CD4-positive, alpha-beta T cell treated with Interferon gamma for 1 hour (primary cell): ENCODE measurements around the gene NME8.
"Not testable (repeated sequence)": the region's sequence is repeated elsewhere in the genome, so short reads cannot be mapped to it uniquely, and the experiment has no call there.

Experiments
- DNase-seq: peaks from one replicate; pipeline ENCODE4 v3.0.0-alpha.2; 2020

NME8 gene, protein sequence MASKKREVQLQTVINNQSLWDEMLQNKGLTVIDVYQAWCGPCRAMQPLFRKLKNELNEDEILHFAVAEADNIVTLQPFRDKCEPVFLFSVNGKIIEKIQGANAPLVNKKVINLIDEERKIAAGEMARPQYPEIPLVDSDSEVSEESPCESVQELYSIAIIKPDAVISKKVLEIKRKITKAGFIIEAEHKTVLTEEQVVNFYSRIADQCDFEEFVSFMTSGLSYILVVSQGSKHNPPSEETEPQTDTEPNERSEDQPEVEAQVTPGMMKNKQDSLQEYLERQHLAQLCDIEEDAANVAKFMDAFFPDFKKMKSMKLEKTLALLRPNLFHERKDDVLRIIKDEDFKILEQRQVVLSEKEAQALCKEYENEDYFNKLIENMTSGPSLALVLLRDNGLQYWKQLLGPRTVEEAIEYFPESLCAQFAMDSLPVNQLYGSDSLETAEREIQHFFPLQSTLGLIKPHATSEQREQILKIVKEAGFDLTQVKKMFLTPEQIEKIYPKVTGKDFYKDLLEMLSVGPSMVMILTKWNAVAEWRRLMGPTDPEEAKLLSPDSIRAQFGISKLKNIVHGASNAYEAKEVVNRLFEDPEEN

GRCh38 chr7:37848297-37848696, at the start of gene NME8:
NME8 (plus strand) TSS chr7:37848597; CDS start chr7:37850267, 1,670 bp downstream.
- DNase-seq: no peak

DNA sequence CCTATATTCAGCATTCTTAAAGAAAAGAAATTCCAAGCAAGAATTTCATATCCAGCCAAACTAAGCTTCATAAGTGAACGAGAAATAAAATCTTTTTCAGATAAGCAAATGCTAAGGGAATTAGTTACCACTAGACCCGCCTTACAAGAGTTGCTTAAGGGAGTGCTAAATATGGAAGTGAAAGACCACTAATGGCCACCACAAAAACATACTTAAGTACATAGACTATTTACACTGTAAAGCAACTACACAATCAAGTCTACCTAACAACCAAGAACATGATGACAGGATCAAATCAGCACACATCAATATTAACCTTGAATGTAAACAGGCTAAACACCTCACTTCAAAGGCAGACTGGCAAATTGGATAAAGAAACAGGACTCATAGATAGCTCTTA, 42.2 kb upstream of the NME8 start:
- no peak for DNase-seq

DNA sequence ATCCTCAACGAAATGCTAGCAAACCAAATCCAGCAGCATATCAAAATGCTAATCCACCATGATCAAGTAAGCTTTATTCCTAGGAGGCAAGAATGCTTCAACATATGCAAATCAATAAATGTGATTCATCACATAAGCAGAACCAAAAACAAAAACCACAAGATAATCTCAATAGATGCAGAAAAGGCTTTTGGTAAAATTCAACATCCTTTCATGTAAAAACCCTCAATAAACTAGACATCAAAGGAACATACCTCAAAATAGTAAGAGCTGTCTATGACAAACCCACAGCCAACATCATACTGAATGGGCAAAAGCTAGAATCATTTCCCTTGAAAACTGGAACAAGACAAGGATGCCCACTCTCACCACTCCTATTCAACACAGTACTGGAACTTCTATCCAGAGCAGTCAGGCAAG, 36.2 kb upstream of the NME8 start:
- not testable (repeated sequence) for DNase-seq

- DNase-seq: no peak
Observed at GRCh38 chr7:37815671-37816371, 32.6 kb upstream of the NME8 start.

- DNase-seq: no peak
Observed at GRCh38 chr7:37816922-37817590, 31.3 kb upstream of the NME8 start.

- no peak for DNase-seq
Observed at GRCh38 chr7:37817591-37817960, 30.8 kb upstream of the NME8 start.

DNA sequence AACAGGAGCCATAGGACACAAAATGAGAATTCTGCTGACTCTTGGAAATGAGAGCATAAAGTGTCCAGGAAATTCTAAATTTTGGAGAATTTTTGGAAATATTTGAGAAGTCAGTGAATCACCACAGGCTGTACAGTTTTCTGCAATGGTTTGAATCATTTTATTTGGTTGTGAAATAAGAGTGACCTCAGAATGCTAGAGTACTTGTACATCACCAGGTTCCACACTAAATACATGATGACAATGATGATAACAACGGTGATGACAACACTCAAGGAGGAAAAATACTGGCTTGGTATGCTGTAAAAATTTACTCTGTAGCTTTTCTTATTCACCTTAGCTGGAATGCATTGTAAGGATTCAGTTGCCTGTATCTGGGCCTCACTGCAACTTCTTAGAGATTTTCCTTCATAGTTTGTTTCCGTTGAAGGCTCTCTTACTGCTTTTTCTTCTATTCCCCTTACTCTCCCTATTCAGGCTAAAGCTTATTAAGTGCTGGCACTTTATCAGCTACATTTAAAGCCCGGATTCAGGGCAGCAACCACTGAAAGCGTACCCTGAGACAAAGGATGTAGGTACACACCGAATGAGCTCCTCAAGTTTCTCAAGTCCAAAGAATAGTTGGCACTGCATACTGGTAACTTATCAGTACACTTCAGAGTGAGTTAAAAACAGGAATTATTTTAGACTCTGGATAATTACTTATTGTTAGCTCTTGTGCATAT, 30.2 kb upstream of the NME8 start:
- DNase-seq: no peak

DNA sequence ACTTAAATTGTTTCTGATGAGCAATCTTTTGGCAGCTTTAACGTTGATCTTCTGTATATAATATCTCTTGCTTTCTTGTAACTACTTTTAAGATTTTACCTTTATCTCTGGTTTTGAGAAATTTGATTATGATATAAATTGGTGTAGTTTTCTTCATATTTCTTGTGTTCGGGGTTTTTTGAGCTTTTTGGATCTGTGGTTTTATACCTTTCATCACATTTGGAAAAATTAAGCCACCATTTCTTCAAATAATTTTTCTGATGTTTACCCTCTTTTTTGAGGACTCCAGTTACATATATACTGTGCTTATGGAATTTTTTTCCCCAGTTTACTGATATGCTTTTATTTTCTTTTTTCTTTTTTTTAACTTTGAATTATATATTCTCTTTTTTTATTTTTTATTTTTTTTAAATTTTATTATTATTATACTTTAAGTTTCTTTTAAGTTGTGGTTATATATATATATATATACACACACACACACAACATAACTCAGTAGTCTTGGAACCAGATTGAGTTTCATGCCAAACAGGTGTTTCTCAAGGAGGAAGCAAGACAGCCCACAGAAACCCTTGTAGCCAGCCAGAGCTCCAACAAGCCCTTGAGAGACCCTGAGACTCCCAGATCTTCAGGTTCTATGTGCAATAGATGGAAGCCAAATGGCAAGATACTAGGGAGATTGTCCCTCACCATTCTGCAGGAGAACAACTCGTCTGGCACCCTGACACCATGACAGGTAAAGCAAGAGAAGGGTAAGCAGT, 27.5 kb upstream of the NME8 start:
- DNase-seq: no peak

- no peak for DNase-seq
Observed at GRCh38 chr7:37822946-37823345, 25.5 kb upstream of the NME8 start.

GRCh38 chr7:37823557-37823956, 24.8 kb upstream of the NME8 start:
- DNase-seq: no peak

DNA sequence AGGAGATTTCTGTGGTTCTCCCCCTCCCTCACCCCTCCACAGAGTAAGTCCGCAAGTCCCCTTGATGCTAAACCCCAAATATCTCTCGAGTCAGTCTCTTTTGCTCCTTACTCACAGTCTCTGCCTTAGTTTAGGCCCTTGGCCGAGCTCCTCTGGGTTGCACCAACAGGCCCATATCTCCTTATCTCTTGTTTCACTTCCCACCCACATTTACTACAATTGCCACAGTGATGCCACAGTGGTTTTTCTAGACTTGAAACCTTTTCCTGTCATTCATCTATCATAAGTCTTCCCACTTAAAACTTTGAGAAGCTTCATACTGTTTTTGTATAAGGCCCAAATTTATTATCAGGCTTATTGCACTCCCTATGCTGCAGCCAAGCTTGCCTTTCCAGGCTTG, 23.4 kb upstream of the NME8 start:
- DNase-seq: no peak

DNA sequence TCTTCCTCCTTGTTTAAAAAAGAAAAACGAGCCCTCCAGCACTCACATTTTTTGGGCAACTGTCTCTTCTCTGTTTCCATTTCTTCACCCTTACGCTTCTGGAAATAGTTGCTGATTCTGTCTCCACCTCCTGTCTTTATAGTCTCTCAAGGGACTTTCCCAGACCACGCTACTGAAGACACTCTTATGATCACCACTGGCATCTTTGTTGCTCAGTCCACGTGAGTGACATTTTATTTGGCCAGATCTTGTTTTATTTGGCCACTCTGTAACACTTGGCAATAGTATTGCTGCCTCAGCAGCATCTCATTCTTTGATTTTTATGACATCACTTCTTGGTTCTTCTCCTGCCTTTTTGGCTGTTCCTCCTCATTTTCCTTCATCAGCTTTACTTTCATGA, 21.6 kb upstream of the NME8 start:
- DNase-seq: no peak

GRCh38 chr7:37831244-37831643, 17.2 kb upstream of the NME8 start:
- no peak for DNase-seq

DNA sequence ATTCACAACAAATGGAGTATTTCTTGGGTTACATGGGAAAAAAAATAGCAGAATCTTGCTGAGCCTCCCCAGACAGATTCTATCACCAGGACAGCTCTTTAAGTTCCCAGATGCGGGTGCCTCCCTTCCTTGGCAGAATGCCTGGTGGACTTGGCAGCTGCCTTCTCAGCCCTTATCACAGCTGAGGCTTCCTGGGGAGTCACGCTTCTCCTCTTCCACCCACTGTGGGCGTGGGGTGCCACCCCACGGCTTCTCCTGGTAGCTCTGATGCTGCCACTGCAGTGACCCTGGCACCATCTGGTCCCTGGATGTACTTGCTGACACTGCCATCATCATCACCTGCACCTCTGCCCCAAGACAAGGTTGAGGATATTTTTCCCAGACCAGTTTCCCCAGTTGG, 16.2 kb upstream of the NME8 start:
- peak; percentile 42 for DNase-seq

DNA sequence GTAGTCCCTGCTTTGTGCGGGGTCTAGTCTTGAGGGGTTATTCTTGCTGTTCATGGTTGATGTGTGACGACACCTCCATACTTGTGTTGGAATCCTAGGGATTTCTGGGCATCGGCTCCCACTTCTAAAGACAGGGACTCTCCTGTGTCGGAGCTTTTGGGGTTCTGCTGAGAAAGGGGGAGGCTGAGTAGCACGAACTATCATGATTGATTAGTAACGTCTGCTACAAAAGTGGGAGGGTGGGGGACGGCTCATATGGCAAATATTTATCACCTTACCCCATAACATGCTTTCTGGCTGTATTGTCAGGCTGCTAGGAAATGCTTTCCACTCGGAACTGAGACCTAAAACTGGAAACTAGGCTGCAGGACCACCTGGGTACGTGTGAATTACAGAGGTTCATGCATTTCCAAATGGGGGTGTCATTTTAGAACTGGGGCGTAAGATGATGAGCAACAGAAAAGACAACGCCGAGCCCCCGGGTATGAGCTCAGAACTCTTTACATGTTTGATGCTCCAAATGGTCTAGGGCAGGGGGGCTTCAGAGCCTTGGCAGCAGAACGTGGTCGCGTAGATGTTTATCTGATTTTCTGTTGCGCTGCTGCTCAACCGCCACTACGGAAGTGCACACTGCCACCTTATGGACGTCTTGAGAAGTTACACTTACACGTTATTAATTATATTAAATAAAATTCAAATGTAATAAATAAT, 15.1 kb upstream of the NME8 start:
- DNase-seq: peak; percentile 38

GRCh38 chr7:37833818-37834146, 14.6 kb upstream of the NME8 start:
- no peak for DNase-seq

- no peak for DNase-seq
Observed at GRCh38 chr7:37853468-37853867, 5.1 kb downstream of the NME8 start.

GRCh38 chr7:37882086-37882485, 33.7 kb downstream of the NME8 start:
- no peak for DNase-seq

- DNase-seq: no peak
Observed at GRCh38 chr7:37893359-37893758, 45.0 kb downstream of the NME8 start.

GRCh38 chr7:37894671-37895070, 46.3 kb downstream of the NME8 start:
- DNase-seq: no peak

- no peak for DNase-seq
Observed at GRCh38 chr7:37899712-37900247, 51.4 kb downstream of the NME8 start.
